IPS DF 4.7 (cell line): ENCODE results near the gene ERVMER34-1.
A peak's percentile ranks its signal among the peaks of the same experiment; 100 is the strongest.

Source experiments
- DNase-seq: peaks from one replicate; pipeline ENCODE4 v3.0.0-alpha.2; 2013; ENCODE audit warnings: low spot score; ENCODE audit errors: extremely low read depth

ERVMER34-1 gene, protein sequence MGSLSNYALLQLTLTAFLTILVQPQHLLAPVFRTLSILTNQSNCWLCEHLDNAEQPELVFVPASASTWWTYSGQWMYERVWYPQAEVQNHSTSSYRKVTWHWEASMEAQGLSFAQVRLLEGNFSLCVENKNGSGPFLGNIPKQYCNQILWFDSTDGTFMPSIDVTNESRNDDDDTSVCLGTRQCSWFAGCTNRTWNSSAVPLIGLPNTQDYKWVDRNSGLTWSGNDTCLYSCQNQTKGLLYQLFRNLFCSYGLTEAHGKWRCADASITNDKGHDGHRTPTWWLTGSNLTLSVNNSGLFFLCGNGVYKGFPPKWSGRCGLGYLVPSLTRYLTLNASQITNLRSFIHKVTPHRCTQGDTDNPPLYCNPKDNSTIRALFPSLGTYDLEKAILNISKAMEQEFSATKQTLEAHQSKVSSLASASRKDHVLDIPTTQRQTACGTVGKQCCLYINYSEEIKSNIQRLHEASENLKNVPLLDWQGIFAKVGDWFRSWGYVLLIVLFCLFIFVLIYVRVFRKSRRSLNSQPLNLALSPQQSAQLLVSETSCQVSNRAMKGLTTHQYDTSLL

DNA sequence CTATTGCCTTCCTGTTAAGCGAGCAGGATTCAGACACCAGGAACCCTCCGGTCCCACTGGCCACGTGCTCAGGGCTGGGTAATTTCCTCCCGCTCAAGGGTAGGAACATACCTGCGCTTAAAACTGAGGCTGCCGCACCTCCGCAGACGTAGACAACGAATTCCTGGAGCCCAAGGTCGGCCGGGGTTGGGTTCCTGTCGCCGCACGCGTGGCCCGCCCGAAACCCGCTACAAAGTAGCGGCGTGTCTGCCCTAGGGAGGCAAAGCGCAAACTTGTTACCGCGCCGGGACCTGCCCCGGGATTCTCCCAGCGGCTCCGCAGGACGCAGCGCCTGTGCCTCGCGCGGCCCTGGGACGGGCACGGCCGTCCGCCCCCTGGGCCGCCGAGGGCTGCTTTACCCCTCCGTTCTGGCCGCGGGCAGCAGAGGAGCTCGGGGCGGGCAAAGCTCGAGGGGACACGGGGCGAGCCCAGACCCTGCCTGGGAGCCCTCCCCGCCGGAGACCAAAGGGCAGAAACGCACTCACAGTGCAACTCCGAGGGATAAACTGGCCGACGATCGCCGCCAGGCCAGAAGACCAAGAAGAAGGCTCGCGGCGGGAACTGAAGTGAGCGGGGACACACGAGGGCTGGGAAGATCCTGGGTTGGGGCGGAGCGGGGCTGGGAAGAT lies at the start of gene ERVMER34-1:
Gene ERVMER34-1 (minus strand): TSS at position 607 of the 668 bp plus-strand sequence. CDS start 5,905 bp downstream, outside the sequence.
- DNase-seq: no peak

DNA sequence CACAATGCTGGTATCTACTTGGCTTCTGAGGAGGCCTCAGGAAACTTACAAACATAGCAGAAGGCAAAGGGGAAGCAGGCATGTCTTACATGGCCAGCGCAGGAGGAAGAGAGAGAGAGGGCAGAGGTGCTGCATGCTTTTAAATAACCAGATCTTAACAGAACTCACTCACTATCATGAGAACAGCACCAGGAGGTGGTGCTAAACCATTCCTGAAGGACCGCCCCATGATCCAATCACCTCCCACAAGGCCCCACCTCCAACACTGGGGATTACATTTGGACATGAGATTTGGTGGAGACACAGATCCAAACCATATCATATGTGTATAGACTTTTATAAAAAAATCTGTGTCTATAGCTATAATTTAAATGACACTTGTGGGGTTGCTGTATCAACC lies 48.6 kb upstream of the ERVMER34-1 start:
- DNase-seq: no peak

DNA sequence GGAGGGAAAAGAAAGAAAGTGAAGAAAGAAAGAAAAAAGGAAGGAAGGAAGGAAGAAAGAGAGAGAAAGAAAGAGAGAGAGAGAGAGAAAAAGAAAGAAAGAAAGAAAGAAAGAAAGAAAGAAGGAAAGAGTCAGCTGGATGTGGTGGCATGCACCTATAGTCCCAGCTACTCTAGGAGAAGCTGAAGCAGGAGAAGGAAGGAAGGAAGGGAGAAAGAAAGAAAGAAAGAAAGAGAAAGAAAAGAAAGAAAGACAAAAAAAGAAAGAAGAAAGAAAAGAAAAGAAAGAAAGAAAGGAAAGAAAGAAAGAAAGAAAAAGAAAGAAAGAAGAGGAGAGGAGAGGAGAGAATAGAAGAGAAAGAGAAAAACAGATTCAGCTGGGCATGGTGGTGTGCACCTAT lies 44.3 kb upstream of the ERVMER34-1 start:
- DNase-seq: no peak

DNA sequence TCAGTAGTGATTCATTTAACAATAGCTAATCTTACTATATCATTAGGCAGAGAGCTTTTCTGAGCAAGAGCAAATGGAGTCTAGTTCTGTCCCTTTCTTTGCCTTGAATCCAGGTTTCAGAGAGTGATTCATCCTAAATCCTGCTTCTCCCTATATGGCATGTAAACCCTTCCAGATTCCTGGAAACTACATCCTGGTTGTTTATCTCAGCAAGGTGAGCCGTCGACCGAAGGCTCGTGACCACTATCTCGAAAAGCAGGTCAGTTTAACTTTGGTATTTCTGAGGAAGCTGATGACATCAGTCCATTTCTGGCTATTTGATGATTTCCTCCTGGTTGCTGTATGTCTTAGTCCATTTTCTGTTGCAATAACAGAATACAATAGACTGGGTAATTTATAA lies 40.7 kb upstream of the ERVMER34-1 start:
- DNase-seq: no peak

DNA sequence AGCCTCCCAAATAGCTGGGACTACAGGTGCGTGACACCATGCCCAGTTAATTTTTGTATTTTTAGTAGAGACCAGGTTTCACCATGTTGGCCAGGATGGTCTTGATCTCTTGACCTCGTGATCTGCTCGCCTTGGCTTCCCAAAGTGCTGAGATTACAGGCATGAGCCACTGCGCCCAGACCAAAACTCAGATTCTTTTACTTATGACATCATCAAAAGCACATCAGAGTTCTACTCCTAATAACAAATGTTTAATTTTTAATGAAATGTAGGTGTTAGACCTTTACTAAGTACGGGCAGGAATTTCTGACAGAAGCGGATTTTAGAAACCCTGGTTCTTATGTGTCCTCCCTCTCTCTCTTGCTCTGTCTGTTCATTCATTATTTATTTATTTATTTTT lies 38.5 kb upstream of the ERVMER34-1 start:
- no peak for DNase-seq

DNA sequence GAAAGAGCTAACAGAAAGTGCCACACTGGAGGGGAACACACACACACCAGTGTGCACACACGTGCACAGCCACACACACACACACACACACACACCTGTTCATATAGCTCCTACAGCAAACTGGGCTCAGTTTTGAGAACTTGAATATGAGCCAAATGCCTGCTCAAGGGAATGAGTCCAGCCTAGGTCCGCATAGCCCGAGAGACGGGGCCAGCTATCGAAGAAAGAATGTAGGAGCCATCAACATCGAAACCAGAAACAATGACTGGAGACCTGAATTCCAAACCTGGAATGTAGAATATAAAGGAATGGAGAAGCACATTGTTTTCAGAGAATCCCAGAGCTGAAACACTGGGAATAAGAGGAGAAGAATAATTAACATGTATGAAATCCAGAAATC lies 37.6 kb upstream of the ERVMER34-1 start:
- DNase-seq: no peak

DNA sequence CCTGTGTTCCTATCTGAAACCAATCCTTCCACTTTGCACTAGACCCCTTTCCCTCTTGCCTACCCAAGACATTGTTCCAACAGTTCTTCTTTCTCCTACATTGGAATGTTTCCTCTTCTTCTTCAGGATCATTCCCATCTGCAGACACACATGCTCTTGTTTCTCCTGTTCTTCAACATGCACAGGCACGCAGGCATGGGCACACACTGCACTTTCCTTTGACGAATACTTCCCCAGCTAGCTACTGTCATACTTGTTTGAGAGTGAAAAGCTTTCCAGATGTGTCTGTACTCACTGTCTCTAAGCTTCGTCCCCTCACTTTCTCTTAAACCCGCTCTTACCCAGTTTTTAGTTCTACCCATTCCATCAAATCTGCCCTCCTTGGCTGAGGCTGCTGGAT lies 31.8 kb upstream of the ERVMER34-1 start:
- DNase-seq: no peak

DNA sequence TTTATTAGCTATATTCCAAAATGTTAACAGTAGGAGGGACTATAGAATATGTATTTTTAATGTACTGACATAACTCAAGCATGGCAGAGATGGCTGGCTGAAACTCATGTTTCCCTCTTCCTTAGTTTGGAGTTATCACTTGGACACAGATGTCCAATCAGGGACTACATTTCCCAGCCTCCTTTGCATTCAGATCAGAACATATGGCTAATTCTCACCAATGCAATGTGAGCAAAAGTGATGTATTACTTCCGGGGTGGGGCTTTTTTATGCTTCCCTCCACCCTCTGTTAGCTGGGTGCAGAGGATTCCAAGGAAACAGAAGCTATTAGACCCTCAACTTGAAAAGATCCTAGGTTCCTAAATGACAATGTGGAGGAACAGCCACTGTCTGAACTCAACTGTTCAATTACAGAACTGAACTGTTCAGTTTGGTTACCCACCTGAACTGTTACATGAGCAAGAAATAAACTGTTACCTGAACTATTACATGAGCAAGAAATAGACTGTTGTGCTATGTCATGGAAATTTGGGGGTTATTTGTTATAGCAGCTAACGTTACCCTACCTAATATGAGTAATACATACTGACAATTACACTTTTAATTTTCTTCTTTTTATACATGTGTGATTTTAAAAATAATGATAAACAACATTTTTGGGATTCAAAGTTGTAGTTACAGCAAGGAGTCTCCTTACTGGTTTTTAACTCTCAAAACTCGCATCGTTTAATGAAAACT lies 29.6 kb upstream of the ERVMER34-1 start:
- DNase-seq: no peak

DNA sequence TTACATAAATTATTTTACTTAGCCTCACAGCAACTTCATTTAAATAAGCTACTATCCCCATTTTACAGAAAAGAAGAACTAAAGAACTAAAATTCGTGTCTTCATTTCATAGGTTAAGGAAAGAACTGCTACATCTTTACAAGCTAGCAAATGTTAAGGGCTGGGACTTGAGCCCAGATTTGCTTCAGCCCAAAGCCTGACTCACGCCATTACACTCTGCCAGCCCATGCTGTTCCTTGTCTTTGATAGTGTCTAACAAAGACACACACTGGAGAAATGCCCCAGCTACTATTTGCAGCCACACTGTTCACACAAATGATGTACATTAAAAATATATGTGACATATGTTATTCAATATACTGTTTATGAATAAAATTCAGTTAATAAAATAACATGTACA lies 29.0 kb upstream of the ERVMER34-1 start:
- DNase-seq: no peak

DNA sequence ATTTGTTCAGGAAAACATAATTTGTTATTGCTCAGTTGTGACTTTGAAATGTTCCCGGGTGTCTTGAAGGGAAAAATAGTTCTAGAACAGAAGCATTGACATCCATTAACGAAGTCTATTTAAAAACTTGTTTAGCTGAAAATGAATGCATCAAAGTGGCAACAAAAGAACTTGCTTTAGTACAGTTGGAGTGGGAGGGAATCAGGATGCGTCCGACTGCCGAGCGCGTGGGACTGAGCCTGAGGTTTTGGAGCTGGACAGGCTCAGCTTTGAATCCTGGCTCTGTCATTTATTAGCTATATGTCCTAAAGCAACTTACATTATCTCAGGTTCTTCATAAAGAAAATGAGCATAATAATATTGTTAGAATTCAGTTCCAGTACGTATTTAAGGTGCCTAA lies 9.0 kb upstream of the ERVMER34-1 start:
- DNase-seq: no peak

DNA sequence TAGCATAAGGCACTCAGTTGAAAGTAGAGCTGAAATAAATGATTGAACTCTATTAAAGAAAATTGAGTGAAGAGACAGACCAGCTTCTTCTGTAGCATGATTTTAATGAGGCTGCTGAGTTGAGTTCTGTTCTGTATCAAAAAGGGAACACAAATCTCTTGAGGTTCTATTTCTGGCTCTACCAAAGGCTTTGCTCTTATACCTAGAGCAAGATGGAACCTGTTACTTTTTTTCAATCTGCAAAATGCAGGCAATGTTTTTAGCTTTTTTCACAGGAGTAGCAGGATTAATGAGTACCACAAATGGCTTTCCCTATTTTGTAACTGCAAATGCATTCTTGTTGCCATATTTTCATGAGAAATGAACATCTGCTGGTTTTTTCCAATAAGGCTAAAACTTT lies 4.2 kb upstream of the ERVMER34-1 start:
- no peak for DNase-seq

DNA sequence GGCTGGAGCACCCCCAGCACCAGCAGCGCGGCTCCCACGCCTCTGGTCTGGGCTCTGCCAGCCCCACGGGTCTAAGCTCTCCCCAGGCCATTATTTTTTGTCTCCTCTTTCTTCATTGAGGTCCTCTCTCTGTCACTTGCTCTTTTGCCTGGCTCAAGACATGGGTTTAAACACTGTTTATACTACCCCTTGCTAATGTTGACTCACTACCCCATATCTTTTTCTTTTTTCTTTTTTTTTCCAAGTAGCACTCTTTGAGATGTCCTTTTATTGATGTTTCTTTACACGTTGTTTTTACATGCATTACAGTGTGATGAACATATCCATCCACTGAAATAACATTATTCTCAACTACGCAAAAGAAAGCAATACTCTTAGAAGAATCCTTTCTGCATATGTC lies 1.7 kb upstream of the ERVMER34-1 start:
- DNase-seq: no peak

DNA sequence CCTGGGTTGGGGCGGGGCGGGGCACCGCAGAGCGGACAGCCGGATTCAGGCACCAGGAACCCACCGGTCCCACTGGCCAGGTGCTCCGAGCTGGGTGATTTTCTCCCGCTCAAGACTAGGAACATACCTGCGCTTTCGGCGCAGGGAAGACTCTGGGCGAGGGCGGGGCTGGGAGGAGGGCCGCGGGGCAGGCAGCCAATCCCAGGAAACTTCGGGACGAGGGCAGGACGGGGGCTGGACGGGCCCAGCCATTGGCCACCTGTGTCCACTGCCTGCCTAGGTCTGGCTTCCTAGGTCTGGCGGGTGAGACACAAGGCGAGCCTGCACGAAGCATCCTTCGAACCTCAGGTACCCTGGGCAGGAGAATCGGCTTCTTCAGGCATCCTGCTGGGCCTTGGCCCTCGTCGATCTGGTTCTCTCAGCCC lies 274 bp upstream of the ERVMER34-1 start:
- DNase-seq: peak; percentile 74

DNA sequence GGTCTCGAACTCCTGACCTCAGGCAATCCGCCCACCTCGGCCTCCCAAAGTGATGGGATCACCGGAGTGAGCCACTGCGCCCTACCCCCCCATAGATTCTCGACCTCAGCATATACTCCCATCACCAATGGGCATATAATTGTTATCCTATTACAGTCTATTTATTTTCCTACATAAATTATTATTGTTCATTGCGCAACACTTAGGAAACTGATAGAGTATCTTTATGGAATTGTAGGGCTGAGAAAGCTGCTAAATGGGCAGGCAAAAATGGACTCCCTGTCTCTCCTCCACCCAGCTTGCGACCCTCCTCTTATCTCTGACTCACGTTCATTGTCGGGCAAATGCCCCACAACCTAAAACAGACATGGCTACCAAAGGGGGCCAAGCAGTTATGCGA lies 1.0 kb downstream of the ERVMER34-1 start:
- DNase-seq: no peak

DNA sequence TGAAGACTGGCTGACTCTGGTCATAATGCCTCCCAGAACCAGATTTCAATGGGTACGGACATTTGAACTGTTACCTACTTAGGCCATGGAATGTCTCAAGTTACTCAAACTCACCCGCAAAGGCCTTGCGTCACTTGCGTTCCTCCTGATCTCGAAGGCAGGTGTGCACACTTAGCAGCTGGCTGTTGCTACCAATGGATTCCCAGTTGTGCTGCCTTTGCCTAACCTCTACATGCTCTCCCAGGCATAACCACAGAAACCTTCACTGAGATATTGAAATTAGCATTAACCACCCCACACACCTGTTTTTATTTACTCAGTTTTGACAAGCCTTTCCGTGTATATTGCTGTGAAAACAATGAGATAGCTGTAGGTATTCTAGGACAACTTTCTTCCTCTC lies 2.8 kb downstream of the ERVMER34-1 start:
- DNase-seq: no peak

DNA sequence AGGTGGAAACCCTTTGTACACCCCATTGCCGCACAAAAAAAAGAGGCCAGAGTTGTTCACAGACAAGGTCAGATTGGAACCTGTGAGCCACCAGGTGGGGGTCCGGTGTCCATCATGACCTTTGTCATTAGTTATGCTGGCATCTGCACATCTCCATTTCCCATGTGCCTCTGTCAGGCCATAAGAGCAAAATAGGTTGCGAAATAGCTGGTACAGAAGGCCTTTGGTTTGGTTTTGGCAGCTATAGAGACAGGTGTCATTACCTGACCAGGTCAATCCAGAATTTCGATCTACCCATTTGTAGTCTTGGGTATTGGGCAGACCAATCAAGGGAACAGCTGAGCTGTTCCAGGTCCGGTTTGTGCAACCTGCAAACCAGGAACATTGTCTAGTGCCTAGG lies 6.6 kb downstream of the ERVMER34-1 start:
- no peak for DNase-seq

DNA sequence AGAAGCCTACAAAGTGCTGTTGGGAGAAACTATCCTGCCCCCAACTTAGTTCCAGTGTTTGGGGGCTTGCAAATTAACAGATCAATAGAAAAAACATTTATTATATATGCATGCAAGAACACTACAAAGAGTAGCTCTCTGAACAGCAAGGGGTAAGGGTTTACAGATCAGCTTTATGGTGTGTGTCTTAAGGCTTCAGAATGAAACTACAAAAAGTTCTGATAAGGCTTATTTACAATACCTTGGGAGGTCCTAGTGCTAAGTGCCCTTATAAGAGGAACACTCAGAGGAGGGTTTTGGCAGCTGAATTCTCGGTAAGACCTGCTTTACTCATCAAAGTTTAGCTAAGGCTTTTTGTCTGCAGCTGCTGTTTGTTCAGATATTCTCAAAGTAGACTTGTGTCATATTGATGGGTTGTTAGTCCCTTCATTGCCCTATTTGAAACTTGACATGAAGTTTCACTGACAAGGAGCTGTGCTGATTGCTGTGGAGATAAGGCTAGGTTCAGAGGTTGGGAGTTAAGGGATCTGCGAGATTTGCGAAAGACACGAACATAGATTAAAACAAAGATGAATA lies 7.7 kb downstream of the ERVMER34-1 start:
- no peak for DNase-seq

DNA sequence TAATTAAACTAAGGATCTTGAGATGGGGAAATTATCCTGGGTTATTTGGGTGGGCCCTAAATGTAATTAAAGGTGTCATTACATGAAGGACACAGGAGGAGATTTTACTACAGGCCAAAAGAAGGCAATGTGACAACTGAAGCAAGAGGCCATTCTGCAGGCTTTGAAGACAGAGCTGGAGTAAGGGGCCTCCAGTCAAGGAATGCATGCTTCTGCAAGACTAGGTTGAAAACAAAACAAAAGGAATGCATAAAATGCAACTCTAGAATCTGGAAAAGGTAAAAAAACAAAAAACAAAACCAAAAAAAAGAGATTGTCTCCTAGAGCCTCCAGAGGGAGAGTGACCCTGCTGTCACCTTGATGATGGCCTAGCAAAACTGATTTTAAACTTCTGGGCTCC lies 21.6 kb downstream of the ERVMER34-1 start:
- DNase-seq: no peak

DNA sequence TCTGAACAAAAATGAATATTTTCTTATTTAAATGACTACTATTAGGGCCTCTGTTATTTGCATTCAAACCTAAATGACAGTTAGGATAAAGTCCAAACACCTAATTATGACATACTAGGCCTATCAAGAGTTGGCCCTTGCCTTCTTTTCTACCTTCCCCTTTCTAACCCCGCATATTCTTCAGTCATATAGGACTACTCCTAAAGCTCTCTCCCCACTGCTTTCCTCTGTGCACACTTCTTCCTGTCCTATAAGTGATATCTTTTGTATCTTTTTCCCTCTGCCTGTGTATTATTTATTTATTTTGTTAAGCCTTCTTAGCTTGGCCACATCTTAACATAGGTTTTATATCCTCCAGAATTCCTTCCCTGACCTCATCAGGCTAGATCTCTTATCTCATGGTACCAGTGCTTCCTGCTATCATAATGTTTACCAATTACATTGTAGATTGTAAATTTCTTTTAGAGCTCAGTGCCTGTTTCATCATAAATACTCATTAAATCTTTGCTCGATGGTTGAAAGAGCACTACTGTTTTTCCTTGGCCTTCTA lies 22.5 kb downstream of the ERVMER34-1 start:
- no peak for DNase-seq

DNA sequence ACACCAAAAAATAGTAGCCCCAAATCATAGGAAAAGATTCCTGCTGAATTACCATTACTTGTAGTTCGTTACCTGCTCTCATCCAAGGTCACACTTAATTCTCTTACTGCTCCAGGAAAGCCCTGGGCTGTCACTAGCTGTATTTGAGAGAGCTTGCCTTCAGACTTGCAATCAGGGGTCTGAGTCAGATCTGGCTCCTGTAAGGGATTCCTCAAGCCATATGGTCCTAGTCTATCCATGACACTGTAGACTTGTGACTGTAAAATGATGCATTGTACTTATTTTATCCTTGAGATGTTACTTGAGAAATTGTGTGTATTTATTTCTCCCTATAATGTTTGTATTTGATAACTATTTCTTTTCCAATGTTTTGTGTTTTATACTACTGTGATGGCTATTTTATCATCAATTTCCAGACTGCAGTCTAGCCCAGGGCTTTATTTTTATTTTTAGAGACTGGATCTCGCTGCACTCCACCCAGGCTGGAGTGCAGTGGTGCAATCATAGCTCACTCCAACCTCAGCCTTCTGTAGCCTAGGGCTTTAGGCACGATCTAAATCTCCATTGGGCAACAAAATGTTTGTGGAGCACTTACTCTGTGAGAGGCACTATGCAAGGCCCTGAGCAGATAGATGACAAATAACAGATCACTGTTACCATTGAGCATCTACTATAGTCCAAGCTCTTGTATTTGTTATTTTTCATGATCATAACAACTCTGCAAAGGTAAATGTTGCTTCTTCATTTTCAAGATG lies 24.2 kb downstream of the ERVMER34-1 start:
- no peak for DNase-seq
